Measurements from ENCODE around the gene SCYL2.

DNA sequence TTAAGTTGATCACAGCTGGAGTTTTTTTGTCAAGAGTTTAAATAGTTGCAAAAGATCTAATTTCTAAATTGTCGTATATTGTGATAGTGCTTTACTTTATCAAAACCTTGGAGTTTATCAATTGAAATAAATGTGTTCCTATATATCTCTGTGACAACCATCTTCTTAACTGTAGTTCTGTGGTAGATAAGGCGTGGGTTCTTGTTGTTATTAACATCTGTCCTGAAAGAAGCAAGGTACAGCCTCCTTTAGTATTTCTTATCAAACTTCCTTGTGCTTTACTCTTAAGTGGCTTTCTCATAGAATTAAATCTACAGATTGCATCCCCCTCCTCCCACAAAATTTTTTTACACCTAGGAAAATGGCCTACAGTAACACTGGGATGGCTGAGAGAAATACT, 7.3 kb downstream of the SCYL2 start:
- TF ChIP-seq, protein P1, sequence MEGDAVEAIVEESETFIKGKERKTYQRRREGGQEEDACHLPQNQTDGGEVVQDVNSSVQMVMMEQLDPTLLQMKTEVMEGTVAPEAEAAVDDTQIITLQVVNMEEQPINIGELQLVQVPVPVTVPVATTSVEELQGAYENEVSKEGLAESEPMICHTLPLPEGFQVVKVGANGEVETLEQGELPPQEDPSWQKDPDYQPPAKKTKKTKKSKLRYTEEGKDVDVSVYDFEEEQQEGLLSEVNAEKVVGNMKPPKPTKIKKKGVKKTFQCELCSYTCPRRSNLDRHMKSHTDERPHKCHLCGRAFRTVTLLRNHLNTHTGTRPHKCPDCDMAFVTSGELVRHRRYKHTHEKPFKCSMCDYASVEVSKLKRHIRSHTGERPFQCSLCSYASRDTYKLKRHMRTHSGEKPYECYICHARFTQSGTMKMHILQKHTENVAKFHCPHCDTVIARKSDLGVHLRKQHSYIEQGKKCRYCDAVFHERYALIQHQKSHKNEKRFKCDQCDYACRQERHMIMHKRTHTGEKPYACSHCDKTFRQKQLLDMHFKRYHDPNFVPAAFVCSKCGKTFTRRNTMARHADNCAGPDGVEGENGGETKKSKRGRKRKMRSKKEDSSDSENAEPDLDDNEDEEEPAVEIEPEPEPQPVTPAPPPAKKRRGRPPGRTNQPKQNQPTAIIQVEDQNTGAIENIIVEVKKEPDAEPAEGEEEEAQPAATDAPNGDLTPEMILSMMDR (IDR thresholded peaks at IDR 0.05; ENCODE audit: low read depth, low read length, poor library complexity, severe bottlenecking): no peak
- no peak for TF ChIP-seq EZH2phosphoT487 (IDR thresholded peaks at IDR 0.05; ENCODE audit: borderline replicate concordance, low read length)

Measured in DOHH2 (cell line).